BLaER1 (cell line): ENCODE measurements around the gene RAD52.
"Not testable (repeated sequence)": the region's sequence is repeated elsewhere in the genome, so short reads cannot be mapped to it uniquely, and the experiment has no call there.

Experiments
- H3K27ac ChIP-seq: shearing (Covaris generic); formaldehyde crosslinking; 2 replicates; pipeline ENCODE4 v1.8.1; 2022
- H3K27me3 ChIP-seq: shearing (Covaris generic); formaldehyde crosslinking; 2 replicates; pipeline ENCODE4 v1.8.1; 2022
- H3K36me3 ChIP-seq: shearing (Covaris generic); formaldehyde crosslinking; 2 replicates; pipeline ENCODE4 v1.8.1; 2022
- H3K4me1 ChIP-seq: shearing (Covaris generic); formaldehyde crosslinking; 2 replicates; pipeline ENCODE4 v1.8.1; 2022
- H3K4me2 ChIP-seq: shearing (Covaris generic); formaldehyde crosslinking; 2 replicates; pipeline ENCODE4 v1.8.1; 2022
- H3K4me3 ChIP-seq: shearing (Covaris generic); formaldehyde crosslinking; 2 replicates; pipeline ENCODE4 v1.8.1; 2022
- H3K9ac ChIP-seq: shearing (Covaris generic); formaldehyde crosslinking; 2 replicates; pipeline ENCODE4 v1.8.1; 2022
- H3K9me3 ChIP-seq: shearing (Covaris generic); formaldehyde crosslinking; 2 replicates; pipeline ENCODE4 v1.8.1; 2022
- H4K20me1 ChIP-seq: shearing (Covaris generic); formaldehyde crosslinking; 2 replicates; pipeline ENCODE4 v1.8.1; 2022
- Cebpa-rat ChIP-seq: shearing (Covaris generic); IDR thresholded peaks from 2 replicates; pipeline ENCODE4 v1.8.1; 2022

RAD52 gene

DNA sequence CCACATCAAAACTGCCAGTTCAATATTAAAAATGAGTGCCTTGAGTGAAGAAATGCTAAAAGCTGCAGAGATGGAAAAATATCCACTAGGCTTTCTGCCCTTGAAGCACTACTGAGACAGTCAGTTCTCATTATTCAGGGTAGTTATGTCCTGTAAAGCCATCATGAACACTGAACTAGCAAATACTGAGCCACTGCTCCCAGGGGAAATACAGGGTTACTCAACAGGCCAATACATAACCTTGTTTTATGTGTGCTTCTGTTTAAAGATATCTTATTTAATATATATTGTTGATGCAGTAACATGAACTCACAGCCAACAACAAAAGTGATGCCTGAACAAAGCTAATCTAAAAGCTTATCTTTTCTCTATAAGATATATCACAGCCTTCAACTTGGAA lies 3.3 kb downstream of the RAD52 start:
- Histone ChIP-seq H3K9me3 (no peaks in the 10 kb centered on the region), H3K9ac (peak overlapping the region; percentile 46; the same call in 1 of the 2 replicates), H4K20me1 (peaks cover 7% of the 10 kb centered on the region; the same call in 1 of the 2 replicates), H3K4me2 (peak overlapping the region; percentile 63), H3K27ac (peak overlapping the region; percentile 57; the same call in 1 of the 2 replicates), H3K27me3 (no peaks in the 10 kb centered on the region), H3K4me3 (no peak overlapping the region), H3K4me1 (peaks cover 46% of the 10 kb centered on the region), H3K36me3 (peaks cover 34% of the 10 kb centered on the region)
- TF ChIP-seq Cebpa-rat, result no peak

DNA sequence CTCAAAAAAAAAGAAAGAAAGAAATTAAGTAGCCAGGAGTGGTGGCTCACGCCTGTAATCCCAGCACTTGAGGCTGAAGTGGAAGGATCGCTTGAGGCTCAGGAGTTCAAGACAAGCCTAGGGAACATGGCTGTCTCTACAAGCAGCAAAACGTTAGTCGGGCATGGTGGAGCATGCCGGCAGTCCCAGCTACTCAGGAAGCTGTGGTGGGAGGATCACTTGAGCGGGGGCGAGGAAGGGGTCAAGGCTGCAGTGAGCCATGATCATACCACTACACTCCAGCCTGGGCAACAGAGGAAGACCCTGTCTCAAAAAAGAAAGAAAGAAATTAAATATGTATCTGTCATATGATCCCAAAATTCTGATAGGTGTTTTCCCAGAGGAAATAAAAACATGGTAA lies 5.3 kb downstream of the RAD52 start:
- Histone ChIP-seq H4K20me1 (peaks cover 7% of the 10 kb centered on the region; the same call in 1 of the 2 replicates), H3K27ac (peak overlapping the region; percentile 62), H3K27me3 (no peaks in the 10 kb centered on the region), H3K4me1 (peaks cover 46% of the 10 kb centered on the region), H3K4me2 (peak overlapping the region; percentile 66), H3K9ac (peak overlapping the region; percentile 20; the same call in 1 of the 2 replicates), H3K36me3 (peaks cover 48% of the 10 kb centered on the region), H3K9me3 (no peaks in the 10 kb centered on the region), H3K4me3 (no peak overlapping the region)
- no peak for TF ChIP-seq Cebpa-rat

DNA sequence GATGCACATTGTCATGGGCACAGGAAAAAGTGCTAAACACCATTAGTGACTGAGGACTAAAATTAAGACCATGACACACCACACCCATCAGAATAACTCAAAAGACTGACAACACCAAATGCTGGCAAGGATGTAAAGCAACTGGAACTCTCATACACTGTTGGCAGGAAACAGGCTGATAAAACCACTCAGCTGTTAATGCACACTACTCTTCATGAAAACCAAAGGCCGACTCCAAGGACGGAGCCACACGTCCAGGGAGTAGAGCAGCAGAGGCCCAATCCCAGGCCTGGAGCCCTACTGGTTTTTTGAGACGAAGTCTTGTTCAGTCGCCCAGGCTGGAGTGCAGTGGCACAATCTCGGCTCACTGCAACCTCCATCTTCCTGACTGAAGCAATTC lies 6.4 kb downstream of the RAD52 start:
- TF ChIP-seq Cebpa-rat, result no peak
- no peak overlapping the region; the same call in 1 of the 2 replicates for H3K27ac ChIP-seq
- H3K9me3 ChIP-seq, result no peaks in the 10 kb centered on the region
- no peak overlapping the region for H3K4me3 ChIP-seq
- H3K4me2 ChIP-seq, result no peak overlapping the region
- H3K9ac ChIP-seq, result no peak overlapping the region
- peaks cover 38% of the 10 kb centered on the region for H3K4me1 ChIP-seq
- peaks cover 7% of the 10 kb centered on the region; the same call in 1 of the 2 replicates for H4K20me1 ChIP-seq
- no peaks in the 10 kb centered on the region for H3K27me3 ChIP-seq
- H3K36me3 ChIP-seq, result peaks cover 60% of the 10 kb centered on the region

DNA sequence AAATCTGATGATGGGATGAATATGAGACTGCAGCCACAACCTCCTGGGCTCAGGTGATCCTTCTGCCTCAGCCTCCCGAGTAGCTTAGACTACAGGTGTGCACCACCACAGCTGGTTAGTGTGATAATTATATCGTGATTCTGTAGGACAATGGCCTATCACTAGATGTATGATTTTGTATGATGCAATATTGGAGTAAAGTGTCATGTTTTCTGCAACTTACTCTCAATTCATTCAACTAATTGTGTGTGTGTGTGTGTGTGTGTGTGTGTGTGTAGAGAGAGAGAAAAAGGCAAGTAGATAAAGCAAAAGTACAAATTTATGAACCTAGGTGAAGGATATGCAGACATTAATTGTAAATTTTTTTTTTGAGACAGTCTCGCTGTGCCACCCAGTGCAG lies 10.7 kb downstream of the RAD52 start:
- Histone ChIP-seq H3K36me3 (peaks cover 75% of the 10 kb centered on the region), H4K20me1 (no peaks in the 10 kb centered on the region; the same call in 1 of the 2 replicates), H3K4me2 (no peak overlapping the region), H3K9ac (no peak overlapping the region), H3K27ac (no peak overlapping the region), H3K9me3 (no peaks in the 10 kb centered on the region), H3K4me3 (no peak overlapping the region), H3K4me1 (peaks cover 4% of the 10 kb centered on the region), H3K27me3 (no peaks in the 10 kb centered on the region)
- TF ChIP-seq Cebpa-rat, result no peak

DNA sequence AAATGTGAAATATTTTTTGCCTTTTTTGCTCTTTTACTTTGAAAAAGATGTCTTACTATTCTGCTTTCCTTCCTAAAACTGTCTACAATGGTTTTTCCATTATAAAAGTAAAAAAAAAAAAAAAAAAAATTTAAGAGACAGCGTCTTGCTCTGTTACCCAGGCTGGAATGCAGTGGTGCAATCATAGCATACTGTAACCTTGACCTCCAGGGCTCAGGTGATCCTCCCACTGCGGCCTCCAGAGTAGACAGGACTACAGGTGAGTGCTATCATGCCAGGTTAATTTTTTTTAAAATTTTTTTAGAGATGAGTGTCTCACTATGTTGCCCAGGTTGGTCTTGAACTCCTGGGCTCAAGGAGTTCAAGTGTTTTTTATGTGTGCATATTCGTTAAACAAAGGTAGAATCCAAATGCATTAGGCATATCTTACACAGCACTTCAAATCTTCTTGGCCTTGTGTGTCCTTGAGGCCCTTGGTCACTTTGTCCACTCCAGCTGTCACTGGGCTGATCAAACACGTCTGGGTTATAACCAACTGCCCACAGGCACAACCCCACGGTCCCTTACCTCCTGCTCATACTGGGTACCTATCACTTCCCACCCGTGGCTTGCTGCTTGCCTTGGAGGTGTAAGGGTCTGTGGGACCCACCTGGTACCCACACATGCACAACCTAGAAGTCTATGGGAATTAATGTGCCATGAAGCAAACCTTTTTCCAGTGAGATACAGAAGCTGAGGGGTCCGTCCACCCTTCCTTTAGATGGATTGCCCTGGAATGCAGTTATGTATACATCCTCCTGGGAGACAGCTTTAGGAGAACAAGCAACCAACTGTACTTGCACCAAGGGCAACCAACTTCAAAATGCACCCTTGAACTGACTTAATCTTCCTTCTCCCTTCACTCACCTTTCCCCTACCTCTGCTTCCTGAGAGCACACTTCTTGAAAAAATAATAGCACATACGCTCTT lies 12.8 kb downstream of the RAD52 start:
- Histone ChIP-seq H3K9me3 (no peaks in the 10 kb centered on the region), H3K4me3 (no peak overlapping the region), H3K9ac (no peak overlapping the region), H3K4me2 (no peak overlapping the region), H4K20me1 (no peaks in the 10 kb centered on the region; the same call in 1 of the 2 replicates), H3K27me3 (no peaks in the 10 kb centered on the region), H3K4me1 (0 out of 2 replicates have a peak, but pooled peaks cover 5% of the 10 kb centered on the region), H3K36me3 (peaks cover 72% of the 10 kb centered on the region), H3K27ac (no peak overlapping the region)
- TF ChIP-seq Cebpa-rat, result no peak

DNA sequence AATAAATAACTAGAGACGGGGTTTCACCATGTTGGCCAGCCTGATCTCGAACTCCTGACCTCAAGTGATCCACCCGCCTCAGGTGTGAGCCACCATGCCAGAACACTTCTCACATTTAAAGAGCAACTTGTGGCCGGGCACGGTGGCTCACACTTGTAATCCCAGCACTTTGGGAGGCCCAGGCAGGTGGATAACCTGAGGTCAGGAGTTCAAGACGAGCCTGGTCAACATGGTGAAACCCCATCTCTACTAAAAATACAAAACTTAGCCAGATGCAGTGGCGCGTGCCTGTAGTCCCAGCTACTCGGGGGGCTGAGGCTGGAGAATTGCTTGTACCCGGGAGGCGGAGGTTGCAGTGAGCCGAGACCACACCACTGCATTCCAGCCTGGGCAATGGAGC lies 13.6 kb downstream of the RAD52 start:
- H3K9ac ChIP-seq, H3K4me3 ChIP-seq, H3K27me3 ChIP-seq, H4K20me1 ChIP-seq, H3K9me3 ChIP-seq, H3K27ac ChIP-seq, H3K4me2 ChIP-seq, H3K4me1 ChIP-seq: not testable (repeated sequence)
- peaks cover 75% of the 10 kb centered on the region for H3K36me3 ChIP-seq

DNA sequence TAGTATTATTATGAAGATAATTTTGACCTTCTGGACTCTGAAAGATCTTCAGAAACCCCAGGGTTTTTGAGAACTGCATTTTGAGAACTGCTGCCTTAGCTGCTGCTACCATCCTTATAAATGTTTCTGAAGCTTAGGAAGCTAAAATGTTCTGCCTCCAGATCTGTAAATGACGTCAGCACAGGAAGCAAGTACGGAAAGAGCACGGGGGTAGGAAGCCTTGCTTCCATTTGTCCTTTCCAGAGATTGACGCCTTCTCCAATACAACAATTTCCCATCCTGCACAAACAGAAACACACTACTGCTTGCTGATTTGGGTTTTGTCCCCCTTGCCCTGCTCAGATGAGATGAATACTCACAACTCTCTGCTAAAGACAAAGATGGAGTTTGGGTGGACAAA lies 17.9 kb downstream of the RAD52 start:
- H3K27ac ChIP-seq, result no peak overlapping the region
- peaks cover 76% of the 10 kb centered on the region for H3K36me3 ChIP-seq
- no peaks in the 10 kb centered on the region for H4K20me1 ChIP-seq
- no peak overlapping the region for H3K4me3 ChIP-seq
- H3K9ac ChIP-seq, result no peak overlapping the region
- TF ChIP-seq Cebpa-rat, result no peak
- H3K4me1 ChIP-seq, result 0 out of 2 replicates have a peak, but pooled peaks cover 5% of the 10 kb centered on the region
- H3K27me3 ChIP-seq, result no peaks in the 10 kb centered on the region
- no peak overlapping the region for H3K4me2 ChIP-seq
- no peaks in the 10 kb centered on the region for H3K9me3 ChIP-seq

DNA sequence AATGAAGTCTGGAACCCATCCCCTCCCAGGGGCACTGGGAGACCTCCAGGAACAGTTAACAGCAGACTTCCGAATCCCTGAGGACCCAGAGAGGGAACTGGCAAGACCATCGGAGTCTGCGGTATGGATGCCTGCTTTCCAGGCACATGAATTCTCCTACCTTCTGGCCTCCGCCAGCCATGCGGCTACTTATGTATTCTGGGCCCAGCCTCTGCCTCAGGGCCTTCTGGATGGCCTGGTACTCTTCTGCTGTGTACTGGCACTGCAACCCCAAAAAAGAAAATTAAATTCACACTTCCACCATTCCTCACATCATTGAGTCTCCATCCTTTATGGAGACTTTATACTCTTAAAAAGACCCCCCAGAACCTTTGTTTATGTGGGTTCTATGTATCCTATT lies 18.4 kb downstream of the RAD52 start:
- no peak overlapping the region for H3K4me3 ChIP-seq
- no peak overlapping the region for H3K27ac ChIP-seq
- H3K4me2 ChIP-seq, result no peak overlapping the region
- H3K9me3 ChIP-seq, result no peaks in the 10 kb centered on the region
- H3K9ac ChIP-seq, result no peak overlapping the region
- H3K27me3 ChIP-seq, result no peaks in the 10 kb centered on the region
- no peak for TF ChIP-seq Cebpa-rat
- H3K36me3 ChIP-seq, result peaks cover 78% of the 10 kb centered on the region
- no peaks in the 10 kb centered on the region for H4K20me1 ChIP-seq
- H3K4me1 ChIP-seq, result 0 out of 2 replicates have a peak, but pooled peaks cover 5% of the 10 kb centered on the region

DNA sequence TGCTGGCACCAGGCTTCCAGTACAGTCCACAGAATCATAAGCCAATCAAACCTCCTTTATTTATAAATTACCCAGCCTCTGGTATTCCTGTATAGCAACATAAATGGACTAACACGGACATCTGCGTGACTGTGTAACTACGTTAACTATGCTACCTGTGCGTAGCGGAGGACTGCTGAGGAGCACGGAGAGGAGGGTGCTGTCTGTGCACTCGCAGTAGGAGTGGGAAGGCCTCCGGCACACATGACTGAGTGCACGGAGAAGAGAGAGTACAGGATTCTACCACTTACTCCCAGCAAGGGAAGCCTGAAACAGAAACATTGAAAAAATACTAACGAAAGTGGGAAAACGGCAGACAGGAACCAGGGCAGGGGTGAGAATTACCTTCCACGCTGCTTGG lies 22.9 kb downstream of the RAD52 start:
- no peak overlapping the region for H3K4me2 ChIP-seq
- no peak overlapping the region for H3K9ac ChIP-seq
- H3K9me3 ChIP-seq, result no peaks in the 10 kb centered on the region
- TF ChIP-seq Cebpa-rat, result no peak
- peaks cover 98% of the 10 kb centered on the region for H3K36me3 ChIP-seq
- no peaks in the 10 kb centered on the region for H3K27me3 ChIP-seq
- H3K27ac ChIP-seq, result no peak overlapping the region
- H3K4me1 ChIP-seq, result no peaks in the 10 kb centered on the region
- H4K20me1 ChIP-seq, result no peaks in the 10 kb centered on the region
- H3K4me3 ChIP-seq, result no peak overlapping the region

DNA sequence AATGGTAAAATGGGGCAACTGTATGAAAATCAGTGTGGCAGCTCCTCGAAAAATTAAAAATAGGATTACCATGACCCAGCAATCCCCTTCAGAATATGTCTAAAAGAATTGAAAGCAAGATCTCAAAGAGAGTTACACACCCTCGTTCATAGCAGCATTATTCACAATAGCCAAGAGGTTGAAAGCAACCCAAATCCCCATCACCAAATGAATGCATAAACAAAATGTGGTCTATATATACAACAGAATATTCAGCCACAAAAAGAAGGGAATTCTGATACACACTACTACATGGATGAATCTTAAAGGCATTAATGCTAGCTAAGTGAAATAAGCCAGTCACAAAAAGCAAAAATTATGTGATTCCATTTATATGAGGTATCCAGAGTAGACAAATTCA lies 27.2 kb downstream of the RAD52 start:
- Histone ChIP-seq H3K27me3 (no peaks in the 10 kb centered on the region), H3K9me3 (no peaks in the 10 kb centered on the region), H3K27ac (no peak overlapping the region), H3K4me2 (no peak overlapping the region), H4K20me1 (no peaks in the 10 kb centered on the region), H3K4me1 (peaks cover 14% of the 10 kb centered on the region), H3K4me3 (no peak overlapping the region), H3K36me3 (peaks cover 98% of the 10 kb centered on the region), H3K9ac (no peak overlapping the region)
- no peak for TF ChIP-seq Cebpa-rat
